ENCODE results near the gene INPP4B. TPM values are rescaled to one million over a fixed set of nuclear protein-coding genes. Genes with fewer than 3 reads are reported as not detected.
A peak's percentile ranks its signal among the peaks of the same experiment; 100 is the strongest.

Gene INPP4B
- total RNA-seq, 1 experiment from 2014 or later, result 17.6 TPM

DNA sequence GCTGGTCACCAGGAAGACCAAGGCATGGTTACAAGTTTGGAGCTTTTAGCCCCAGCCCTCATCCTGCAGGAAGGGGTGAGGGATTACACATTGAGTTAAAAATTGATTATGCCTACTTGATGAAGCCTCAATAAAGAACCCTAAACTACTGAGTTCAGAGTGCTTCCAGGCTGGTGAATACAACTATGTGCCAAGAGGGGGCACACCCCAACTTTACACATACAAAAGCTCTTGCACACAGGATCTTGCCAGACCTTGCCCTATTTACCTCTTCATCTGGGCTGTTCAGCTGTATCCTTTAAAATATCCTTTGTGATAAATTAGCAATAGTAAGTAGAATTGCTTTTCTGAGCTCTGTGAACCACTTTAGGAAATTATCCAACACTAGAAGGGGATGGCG lies 489.3 kb downstream of the INPP4B start:
- H3K4me3 Mint-ChIP-seq (ENCODE audit: unreplicated experiment), result no peak overlapping the region
- no peak for DNase-seq (ENCODE audit: unreplicated experiment)
- intact Hi-C loops (cut with micrococcal nuclease), result loop anchor here (10.0 kb wide), 2 partner anchors 198 to 728 kb away; no protein-coding TSS in a partner anchor
- TF ChIP-seq, protein P1, sequence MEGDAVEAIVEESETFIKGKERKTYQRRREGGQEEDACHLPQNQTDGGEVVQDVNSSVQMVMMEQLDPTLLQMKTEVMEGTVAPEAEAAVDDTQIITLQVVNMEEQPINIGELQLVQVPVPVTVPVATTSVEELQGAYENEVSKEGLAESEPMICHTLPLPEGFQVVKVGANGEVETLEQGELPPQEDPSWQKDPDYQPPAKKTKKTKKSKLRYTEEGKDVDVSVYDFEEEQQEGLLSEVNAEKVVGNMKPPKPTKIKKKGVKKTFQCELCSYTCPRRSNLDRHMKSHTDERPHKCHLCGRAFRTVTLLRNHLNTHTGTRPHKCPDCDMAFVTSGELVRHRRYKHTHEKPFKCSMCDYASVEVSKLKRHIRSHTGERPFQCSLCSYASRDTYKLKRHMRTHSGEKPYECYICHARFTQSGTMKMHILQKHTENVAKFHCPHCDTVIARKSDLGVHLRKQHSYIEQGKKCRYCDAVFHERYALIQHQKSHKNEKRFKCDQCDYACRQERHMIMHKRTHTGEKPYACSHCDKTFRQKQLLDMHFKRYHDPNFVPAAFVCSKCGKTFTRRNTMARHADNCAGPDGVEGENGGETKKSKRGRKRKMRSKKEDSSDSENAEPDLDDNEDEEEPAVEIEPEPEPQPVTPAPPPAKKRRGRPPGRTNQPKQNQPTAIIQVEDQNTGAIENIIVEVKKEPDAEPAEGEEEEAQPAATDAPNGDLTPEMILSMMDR (IDR thresholded peaks at IDR 0.05; ENCODE audit: unreplicated experiment), result no peak
- no TSS peak for BruUV-seq (replicated peaks)
- peaks cover 3% of the 10 kb centered on the region for H3K9me3 Mint-ChIP-seq (ENCODE audit: unreplicated experiment)
- H3K27me3 Mint-ChIP-seq (ENCODE audit: insufficient read depth, unreplicated experiment), result no peaks in the 10 kb centered on the region
- H3K36me3 Mint-ChIP-seq (ENCODE audit: insufficient read depth, unreplicated experiment), result no peaks in the 10 kb centered on the region
- H3K27ac Mint-ChIP-seq (ENCODE audit: low read depth, unreplicated experiment), result no peak overlapping the region
- ChIA-PET CTCF (interaction anchor here (0.5 to 1.2 kb wide), 8 partner anchors 49 to 1011 kb away, joined by 3 to 5 read pairs (median 4); no protein-coding TSS in a partner anchor), POLR2A (interaction anchor here (0.9 to 3.9 kb wide), 2 partner anchors 10 to 47 kb away, joined by 4 to 24 read pairs; no protein-coding TSS in a partner anchor)
- peaks cover 38% of the 10 kb centered on the region for H3K4me1 Mint-ChIP-seq (ENCODE audit: insufficient read depth, unreplicated experiment)

DNA sequence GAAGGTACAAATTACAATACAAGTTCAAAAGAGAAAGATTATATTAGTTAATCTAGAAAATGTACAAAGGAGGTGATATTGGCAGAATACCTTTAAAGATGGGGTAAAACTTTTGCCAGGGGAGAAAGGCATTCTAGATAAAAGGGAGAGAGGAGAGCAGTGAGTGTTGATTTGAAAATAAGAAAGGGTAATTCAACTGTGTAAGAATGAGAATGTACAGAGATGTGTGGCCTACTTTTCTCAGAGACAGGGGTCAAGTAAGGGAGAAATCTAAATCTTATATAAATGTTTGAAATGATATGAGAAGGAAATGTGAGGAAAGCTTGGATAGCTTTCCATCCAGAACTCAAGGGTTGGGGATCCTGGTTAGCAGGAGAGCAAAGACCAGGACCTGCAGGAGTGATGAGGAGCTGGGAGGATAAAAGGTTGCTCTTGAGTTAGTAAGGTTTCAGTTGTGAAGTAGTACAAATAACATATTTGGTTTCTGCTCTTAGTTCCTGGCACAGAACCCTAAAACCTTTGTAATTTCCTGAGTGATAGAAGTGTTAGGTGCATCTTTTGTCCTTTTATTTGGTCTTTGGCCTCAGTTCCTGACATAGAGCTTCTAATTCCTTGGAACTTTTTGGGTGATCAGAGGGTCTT lies 489.9 kb downstream of the INPP4B start:
- ChIA-PET CTCF (interaction anchor here (0.5 to 1.2 kb wide), 8 partner anchors 49 to 1010 kb away, joined by 3 to 5 read pairs (median 4); no protein-coding TSS in a partner anchor), POLR2A (interaction anchor here (0.9 to 3.9 kb wide), 2 partner anchors 11 to 48 kb away, joined by 4 to 24 read pairs; no protein-coding TSS in a partner anchor)
- Mint-ChIP-seq H3K9me3 (ENCODE audit: unreplicated experiment) (no peaks in the 10 kb centered on the region), H3K4me3 (ENCODE audit: unreplicated experiment) (no peak overlapping the region), H3K27me3 (ENCODE audit: insufficient read depth, unreplicated experiment) (no peaks in the 10 kb centered on the region), H3K4me1 (ENCODE audit: insufficient read depth, unreplicated experiment) (peaks cover 38% of the 10 kb centered on the region), H3K36me3 (ENCODE audit: insufficient read depth, unreplicated experiment) (no peaks in the 10 kb centered on the region), H3K27ac (ENCODE audit: low read depth, unreplicated experiment) (peak overlapping the region; percentile 33)
- no peak for DNase-seq (ENCODE audit: unreplicated experiment)
- intact Hi-C loops (cut with micrococcal nuclease), result loop anchor here (10.0 kb wide), 2 partner anchors 199 to 729 kb away; no protein-coding TSS in a partner anchor
- no TSS peak for BruUV-seq (replicated peaks)
- TF ChIP-seq, protein P1 (IDR thresholded peaks at IDR 0.05; ENCODE audit: unreplicated experiment), result no peak

DNA sequence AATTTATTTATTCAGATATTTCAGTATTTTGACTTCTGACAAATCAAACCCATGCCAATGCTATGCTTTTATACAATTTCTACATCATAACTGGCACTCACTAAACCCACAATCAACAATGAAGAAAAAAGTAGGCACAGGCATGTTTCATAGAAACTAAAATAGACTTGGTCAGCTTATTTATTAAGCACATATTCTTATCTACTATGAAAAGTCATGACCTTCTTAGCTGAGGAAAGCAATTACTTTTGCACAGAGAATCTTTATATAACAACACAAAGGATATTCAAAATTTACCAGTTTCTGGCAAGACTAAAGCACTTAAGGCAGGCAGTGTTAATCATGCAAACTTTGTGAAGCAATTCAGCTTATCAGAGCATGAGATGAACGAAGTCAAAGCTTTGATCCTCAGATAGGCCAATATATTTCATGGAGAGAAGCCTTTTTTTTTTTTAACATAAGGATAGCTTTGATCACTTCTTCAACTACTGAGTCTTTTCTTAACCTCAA lies 490.6 kb downstream of the INPP4B start:
- TF ChIP-seq, protein P1 (IDR thresholded peaks at IDR 0.05; ENCODE audit: unreplicated experiment), result no peak
- intact Hi-C loops (cut with micrococcal nuclease), result loop anchor here (10.0 kb wide), 2 partner anchors 199 to 729 kb away; no protein-coding TSS in a partner anchor
- no peak for DNase-seq (ENCODE audit: unreplicated experiment)
- CTCF ChIA-PET, result interaction anchor here (0.5 to 3.1 kb wide), 11 partner anchors 8 to 486 kb away, joined by 3 to 16 read pairs (median 4); no protein-coding TSS in a partner anchor
- H3K36me3 Mint-ChIP-seq (ENCODE audit: insufficient read depth, unreplicated experiment), result no peaks in the 10 kb centered on the region
- H3K9me3 Mint-ChIP-seq (ENCODE audit: unreplicated experiment), result no peaks in the 10 kb centered on the region
- peaks cover 32% of the 10 kb centered on the region for H3K4me1 Mint-ChIP-seq (ENCODE audit: insufficient read depth, unreplicated experiment)
- no peak overlapping the region for H3K4me3 Mint-ChIP-seq (ENCODE audit: unreplicated experiment)
- BruUV-seq (replicated peaks), result no TSS peak
- H3K27ac Mint-ChIP-seq (ENCODE audit: low read depth, unreplicated experiment), result peak overlapping the region; percentile 33
- POLR2A ChIA-PET, result interaction anchor here (0.7 to 3.9 kb wide), 3 partner anchors 49 to 366 kb away, joined by 3 to 24 read pairs (median 3); no protein-coding TSS in a partner anchor
- no peaks in the 10 kb centered on the region for H3K27me3 Mint-ChIP-seq (ENCODE audit: insufficient read depth, unreplicated experiment)

DNA sequence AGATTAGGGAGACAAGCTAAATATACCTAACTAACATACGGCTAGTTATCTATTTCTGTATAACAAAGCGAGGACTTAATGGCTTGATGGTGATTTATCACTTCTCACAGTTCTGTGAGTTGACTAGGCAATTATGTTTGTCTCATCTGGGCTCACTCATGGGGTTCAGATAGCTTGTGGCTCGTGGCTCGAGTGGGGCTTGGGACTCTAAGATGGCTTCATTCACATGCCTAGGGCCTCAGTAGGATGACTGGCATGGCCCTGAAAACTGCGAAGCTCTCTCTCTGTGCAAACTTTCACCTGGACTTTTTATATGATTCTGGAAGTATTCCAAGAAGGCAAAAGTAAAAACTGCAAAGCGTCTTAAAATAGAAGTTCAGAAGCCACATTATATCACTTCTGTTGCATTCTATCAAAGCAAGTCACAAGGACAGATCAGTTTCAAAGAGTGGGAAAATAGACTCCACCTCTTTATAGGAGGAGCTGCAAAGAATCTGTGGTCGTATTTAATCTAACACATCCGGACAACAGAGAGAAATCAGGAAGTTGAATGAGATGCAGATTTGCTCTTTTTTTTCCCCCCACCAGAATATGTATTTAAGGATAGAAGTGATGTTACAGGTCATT lies 491.2 kb downstream of the INPP4B start:
- no peak overlapping the region for H3K4me3 Mint-ChIP-seq (ENCODE audit: unreplicated experiment)
- peak overlapping the region; percentile 33 for H3K27ac Mint-ChIP-seq (ENCODE audit: low read depth, unreplicated experiment)
- ChIA-PET CTCF (interaction anchor here (0.5 to 3.6 kb wide), 19 partner anchors 9 to 493 kb away, joined by 3 to 23 read pairs (median 4); no protein-coding TSS in a partner anchor), POLR2A (interaction anchor here (0.6 to 3.9 kb wide), 8 partner anchors 9 to 1188 kb away, joined by 3 to 24 read pairs (median 3); no protein-coding TSS in a partner anchor)
- H3K4me1 Mint-ChIP-seq (ENCODE audit: insufficient read depth, unreplicated experiment), result peaks cover 32% of the 10 kb centered on the region
- intact Hi-C loops (cut with micrococcal nuclease), result loop anchor here (5.0 to 10.0 kb wide), 3 partner anchors 52 to 730 kb away; no protein-coding TSS in a partner anchor
- TF ChIP-seq, protein P1 (IDR thresholded peaks at IDR 0.05; ENCODE audit: unreplicated experiment), result no peak
- no peaks in the 10 kb centered on the region for H3K36me3 Mint-ChIP-seq (ENCODE audit: insufficient read depth, unreplicated experiment)
- no peaks in the 10 kb centered on the region for H3K27me3 Mint-ChIP-seq (ENCODE audit: insufficient read depth, unreplicated experiment)
- no TSS peak for BruUV-seq (replicated peaks)
- DNase-seq (ENCODE audit: unreplicated experiment), result no peak
- H3K9me3 Mint-ChIP-seq (ENCODE audit: unreplicated experiment), result no peaks in the 10 kb centered on the region
